IMR-90 (cell line): ENCODE measurements around the gene TMEM130.

Experiments
- BHLHE40 ChIP-seq: fragments of 150-350 bp; IDR thresholded peaks from 2 replicates; pipeline ENCODE4 v1.6.1; 2016; ENCODE audit warnings: mild to moderate bottlenecking, low read depth, low read length
- FOS ChIP-seq: fragments of 150-350 bp; IDR thresholded peaks from 2 replicates; pipeline ENCODE4 v1.6.1; 2016; ENCODE audit warnings: low read depth, low read length
- MAFK ChIP-seq: IDR thresholded peaks from 2 replicates; pipeline ENCODE4 v1.6.1; 2012; ENCODE audit warnings: low read depth, low read length, improper control_type of control experiment
- MXI1 ChIP-seq: IDR thresholded peaks from 2 replicates; pipeline ENCODE4 v1.6.1; 2012; ENCODE audit warnings: low read depth, mild to moderate bottlenecking, low read length, moderate library complexity, borderline replicate concordance
- POLR2A ChIP-seq: IDR thresholded peaks from 2 replicates; pipeline ENCODE4 v1.6.1; 2012; ENCODE audit warnings: mild to moderate bottlenecking, low read depth, low read length
- RAD21 ChIP-seq: IDR thresholded peaks from 2 replicates; pipeline ENCODE4 v1.6.1; 2012; ENCODE audit warnings: low read length, improper control_type of control experiment
- RCOR1 ChIP-seq: IDR thresholded peaks from 2 replicates; pipeline ENCODE4 v1.6.1; 2012; ENCODE audit warnings: mild to moderate bottlenecking, low read length, improper control_type of control experiment; ENCODE audit not compliant: insufficient replicate concordance
- RFX5 ChIP-seq: IDR thresholded peaks from 2 replicates; pipeline ENCODE4 v1.8.0; 2012; ENCODE audit warnings: low read depth, mild to moderate bottlenecking, low read length, moderate library complexity
- USF2 ChIP-seq: fragments of 150-350 bp; IDR thresholded peaks from 2 replicates; pipeline ENCODE4 v1.6.1; 2017; ENCODE audit warnings: mild to moderate bottlenecking, antibody characterized with exemption, low read length, low read depth
- TF ChIP-seq, protein P1 (sequence below): conservative IDR thresholded peaks from 2 replicates; pipeline ENCODE4 v1.5.1; 2012; ENCODE audit warnings: mild to moderate bottlenecking, low read depth, low read length, improper control_type of control experiment

GRCh38 chr7:98821348-98821747, 48.5 kb downstream of the TMEM130 start:
- no peak for TF ChIP-seq RAD21
- TF ChIP-seq MXI1 = no peak
- TF ChIP-seq, protein P1, sequence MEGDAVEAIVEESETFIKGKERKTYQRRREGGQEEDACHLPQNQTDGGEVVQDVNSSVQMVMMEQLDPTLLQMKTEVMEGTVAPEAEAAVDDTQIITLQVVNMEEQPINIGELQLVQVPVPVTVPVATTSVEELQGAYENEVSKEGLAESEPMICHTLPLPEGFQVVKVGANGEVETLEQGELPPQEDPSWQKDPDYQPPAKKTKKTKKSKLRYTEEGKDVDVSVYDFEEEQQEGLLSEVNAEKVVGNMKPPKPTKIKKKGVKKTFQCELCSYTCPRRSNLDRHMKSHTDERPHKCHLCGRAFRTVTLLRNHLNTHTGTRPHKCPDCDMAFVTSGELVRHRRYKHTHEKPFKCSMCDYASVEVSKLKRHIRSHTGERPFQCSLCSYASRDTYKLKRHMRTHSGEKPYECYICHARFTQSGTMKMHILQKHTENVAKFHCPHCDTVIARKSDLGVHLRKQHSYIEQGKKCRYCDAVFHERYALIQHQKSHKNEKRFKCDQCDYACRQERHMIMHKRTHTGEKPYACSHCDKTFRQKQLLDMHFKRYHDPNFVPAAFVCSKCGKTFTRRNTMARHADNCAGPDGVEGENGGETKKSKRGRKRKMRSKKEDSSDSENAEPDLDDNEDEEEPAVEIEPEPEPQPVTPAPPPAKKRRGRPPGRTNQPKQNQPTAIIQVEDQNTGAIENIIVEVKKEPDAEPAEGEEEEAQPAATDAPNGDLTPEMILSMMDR = no peak
- no peak for TF ChIP-seq POLR2A
- no peak for TF ChIP-seq USF2
- no peak for TF ChIP-seq FOS
- TF ChIP-seq RFX5 = no peak
- TF ChIP-seq RCOR1 = no peak
- no peak for TF ChIP-seq BHLHE40
- no peak for TF ChIP-seq MAFK
